ENCODE measurements around the gene CADM1.
"Not testable (repeated sequence)": the region's sequence is repeated elsewhere in the genome, so short reads cannot be mapped to it uniquely, and the experiment has no call there.

- TF ChIP-seq, protein P1, sequence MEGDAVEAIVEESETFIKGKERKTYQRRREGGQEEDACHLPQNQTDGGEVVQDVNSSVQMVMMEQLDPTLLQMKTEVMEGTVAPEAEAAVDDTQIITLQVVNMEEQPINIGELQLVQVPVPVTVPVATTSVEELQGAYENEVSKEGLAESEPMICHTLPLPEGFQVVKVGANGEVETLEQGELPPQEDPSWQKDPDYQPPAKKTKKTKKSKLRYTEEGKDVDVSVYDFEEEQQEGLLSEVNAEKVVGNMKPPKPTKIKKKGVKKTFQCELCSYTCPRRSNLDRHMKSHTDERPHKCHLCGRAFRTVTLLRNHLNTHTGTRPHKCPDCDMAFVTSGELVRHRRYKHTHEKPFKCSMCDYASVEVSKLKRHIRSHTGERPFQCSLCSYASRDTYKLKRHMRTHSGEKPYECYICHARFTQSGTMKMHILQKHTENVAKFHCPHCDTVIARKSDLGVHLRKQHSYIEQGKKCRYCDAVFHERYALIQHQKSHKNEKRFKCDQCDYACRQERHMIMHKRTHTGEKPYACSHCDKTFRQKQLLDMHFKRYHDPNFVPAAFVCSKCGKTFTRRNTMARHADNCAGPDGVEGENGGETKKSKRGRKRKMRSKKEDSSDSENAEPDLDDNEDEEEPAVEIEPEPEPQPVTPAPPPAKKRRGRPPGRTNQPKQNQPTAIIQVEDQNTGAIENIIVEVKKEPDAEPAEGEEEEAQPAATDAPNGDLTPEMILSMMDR (IDR thresholded peaks at IDR 0.05), result not testable (repeated sequence)
- TF ChIP-seq EP300 (IDR thresholded peaks at IDR 0.05), result not testable (repeated sequence)
These were observed 29.9 kb downstream of the CADM1 start for GRCh38 chr11:115474306-115474705.
